GM21717 (cell line): ENCODE results near the gene ST8SIA5.

Source experiments
- ATAC-seq: cut with Tn5 transposase; IDR thresholded peaks from one replicate; pipeline ENCODE4 v1.9.1; 2021; ENCODE audit warnings: mild to moderate bottlenecking, moderate library complexity; ENCODE audit not compliant: unreplicated experiment

ST8SIA5 gene

GRCh38 chr18:46715062-46715461 lies 41.8 kb downstream of the ST8SIA5 start:
- no peak for ATAC-seq

GRCh38 chr18:46712406-46712805 lies 44.4 kb downstream of the ST8SIA5 start:
- no peak for ATAC-seq

- no peak for ATAC-seq
Measured at GRCh38 chr18:46711444-46711863, 45.4 kb downstream of the ST8SIA5 start.

GRCh38 chr18:46706968-46707367 lies 49.9 kb downstream of the ST8SIA5 start:
- ATAC-seq, result no peak

- ATAC-seq, result no peak
Measured at GRCh38 chr18:46705521-46705920, 51.3 kb downstream of the ST8SIA5 start.

GRCh38 chr18:46704816-46705215 lies 52.0 kb downstream of the ST8SIA5 start:
- no peak for ATAC-seq

- ATAC-seq, result no peak
Measured at GRCh38 chr18:46704189-46704588, 52.7 kb downstream of the ST8SIA5 start.

- no peak for ATAC-seq
Measured at GRCh38 chr18:46702471-46702870, 54.4 kb downstream of the ST8SIA5 start.

- ATAC-seq, result no peak
Measured at GRCh38 chr18:46700066-46700824, 56.6 kb downstream of the ST8SIA5 start.

GRCh38 chr18:46696702-46697101 lies 60.2 kb downstream of the ST8SIA5 start:
- ATAC-seq, result no peak

GRCh38 chr18:46696268-46696667 lies 60.6 kb downstream of the ST8SIA5 start:
- ATAC-seq, result no peak

- ATAC-seq, result no peak
Measured at GRCh38 chr18:46693996-46694395, 62.9 kb downstream of the ST8SIA5 start.

- no peak for ATAC-seq
Measured at GRCh38 chr18:46688853-46689525, 67.9 kb downstream of the ST8SIA5 start.

GRCh38 chr18:46686186-46686585 lies 70.7 kb downstream of the ST8SIA5 start:
- ATAC-seq, result no peak

GRCh38 chr18:46683252-46683651 lies 73.6 kb downstream of the ST8SIA5 start:
- ATAC-seq, result no peak

- no peak for ATAC-seq
Measured at GRCh38 chr18:46680784-46681695, 75.8 kb downstream of the ST8SIA5 start.

- ATAC-seq, result no peak
Measured at GRCh38 chr18:46679846-46680598, 76.8 kb downstream of the ST8SIA5 start.

- no peak for ATAC-seq
Measured at GRCh38 chr18:46678785-46679399, 78.0 kb downstream of the ST8SIA5 start.

GRCh38 chr18:46678041-46678440 lies 78.8 kb downstream of the ST8SIA5 start:
- ATAC-seq, result no peak

GRCh38 chr18:46677611-46678010 lies 79.2 kb downstream of the ST8SIA5 start:
- no peak for ATAC-seq
